GM21367 (cell line): ENCODE measurements around the gene DPY30.
A peak's percentile ranks its signal among the peaks of the same experiment; 100 is the strongest.

ENCODE experiments used
- ATAC-seq: cut with Tn5 transposase; IDR thresholded peaks from one replicate; pipeline ENCODE4 v1.9.1; 2021; ENCODE audit not compliant: unreplicated experiment

Gene DPY30

GRCh38 chr2:32010280-32010669 lies 29.3 kb downstream of the DPY30 start:
- ATAC-seq = peak; percentile 42

DNA sequence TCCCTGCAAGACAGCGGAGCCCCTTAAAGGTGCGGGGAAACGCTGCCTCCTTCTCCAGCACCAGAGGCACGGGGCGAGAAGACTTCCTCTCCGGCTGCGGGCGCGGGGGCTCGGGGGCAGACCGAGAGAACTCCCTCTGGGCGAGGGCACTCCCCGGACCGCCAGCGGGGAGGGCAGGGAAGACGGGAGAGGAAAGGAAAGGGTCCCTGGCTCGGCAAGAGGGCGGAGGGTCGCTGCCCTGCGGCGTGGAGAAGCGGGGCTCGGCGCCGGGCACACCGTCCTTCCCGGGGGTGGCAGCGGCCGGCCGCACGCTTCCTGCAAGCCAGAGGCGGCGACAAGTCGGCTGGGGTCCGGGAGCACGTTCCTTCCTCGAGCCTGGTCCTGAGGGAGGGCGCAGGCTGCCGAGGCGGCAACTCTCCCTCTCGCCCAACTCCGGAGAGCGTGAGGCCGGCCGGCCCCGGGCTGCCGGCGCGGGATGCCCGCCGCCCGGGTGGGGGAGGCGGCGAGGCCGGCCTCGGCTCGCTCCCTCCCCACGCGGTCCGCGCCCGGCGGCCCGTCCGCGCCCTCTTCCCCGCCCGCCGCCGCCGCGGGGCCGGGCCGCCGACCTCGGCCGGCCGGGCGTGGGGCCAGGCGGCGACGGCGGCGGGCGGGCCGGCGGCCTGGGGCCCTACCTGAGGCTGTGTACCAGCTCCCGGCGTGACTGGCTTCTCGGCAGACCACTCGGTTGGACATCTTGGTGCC lies 29.9 kb downstream of the DPY30 start:
- peak; percentile 19 for ATAC-seq

DNA sequence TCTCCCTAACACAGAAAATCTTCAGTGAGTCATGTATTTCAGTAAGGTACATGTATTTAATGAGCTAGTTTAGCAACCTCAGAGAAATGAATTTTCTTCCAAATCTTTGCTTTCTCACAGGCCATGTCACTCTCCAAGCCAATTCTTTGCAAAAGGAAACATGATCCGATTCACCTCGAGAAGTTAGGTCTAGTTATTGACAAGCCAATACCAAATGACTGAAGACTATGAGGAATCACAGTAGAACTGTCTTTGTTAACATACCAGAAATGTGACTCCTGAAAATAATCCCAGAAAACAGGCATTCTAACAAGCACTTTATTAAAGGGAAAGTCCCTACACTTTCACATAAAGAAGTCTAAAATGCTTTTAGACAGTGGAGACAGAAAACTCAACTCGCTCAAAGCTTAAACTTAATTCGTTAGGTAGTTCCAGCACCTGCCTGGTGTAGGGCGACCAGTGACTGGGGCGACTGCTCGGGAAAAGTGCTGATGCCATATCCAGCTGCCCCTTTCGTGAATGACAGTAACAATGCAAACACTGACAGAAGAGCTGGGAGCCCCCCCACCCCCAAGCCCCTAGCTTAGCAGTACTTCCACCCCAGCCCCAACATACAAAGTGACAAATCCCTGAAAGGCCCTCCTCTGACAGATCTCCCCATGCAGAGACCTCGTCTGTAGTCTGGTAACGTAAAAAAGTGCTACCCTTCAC lies 30.6 kb downstream of the DPY30 start:
- ATAC-seq = no peak

DNA sequence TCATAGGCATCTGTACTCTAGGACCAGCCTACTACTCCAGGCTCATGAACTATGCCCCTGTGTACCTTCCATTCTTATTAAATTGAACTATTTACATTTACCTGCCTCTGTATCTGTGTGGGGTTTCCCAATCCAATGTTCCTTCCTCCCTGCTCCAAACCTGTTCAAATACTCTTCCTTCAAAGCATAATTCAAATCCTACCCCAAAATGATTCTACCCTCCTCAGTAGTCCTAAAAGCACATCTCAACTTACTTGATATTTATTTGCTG lies 32.5 kb downstream of the DPY30 start:
- ATAC-seq = no peak

- no peak for ATAC-seq
Observed at GRCh38 chr2:32005371-32005976, 34.1 kb downstream of the DPY30 start.

DNA sequence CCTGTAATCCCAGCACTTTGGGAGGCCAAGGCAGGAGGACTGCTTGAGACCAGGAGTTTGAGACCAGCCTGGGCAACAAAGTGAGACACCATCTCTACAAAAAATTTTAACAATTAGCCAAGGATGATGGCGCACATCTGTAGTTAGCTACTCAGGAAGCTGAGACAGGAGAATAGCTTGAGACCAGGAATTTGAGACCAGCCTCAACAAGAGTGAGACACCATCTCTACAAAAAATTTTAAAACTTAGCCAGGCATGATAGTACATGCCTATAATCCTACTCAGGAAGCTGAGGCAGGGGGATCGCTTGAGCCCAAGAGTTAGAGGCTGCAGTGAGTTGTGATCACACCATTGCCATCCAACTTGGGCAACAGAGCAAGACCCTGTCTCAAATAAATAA lies 35.8 kb downstream of the DPY30 start:
- no peak for ATAC-seq

GRCh38 chr2:32002406-32002805 lies 37.2 kb downstream of the DPY30 start:
- ATAC-seq = no peak

GRCh38 chr2:31999438-31999837 lies 40.2 kb downstream of the DPY30 start:
- no peak for ATAC-seq

- no peak for ATAC-seq
Observed at GRCh38 chr2:31998731-31999383, 40.7 kb downstream of the DPY30 start.

- ATAC-seq = no peak
Observed at GRCh38 chr2:31997653-31998052, 42.0 kb downstream of the DPY30 start.

- ATAC-seq = no peak
Observed at GRCh38 chr2:31996571-31997150, 42.9 kb downstream of the DPY30 start.

- ATAC-seq = no peak
Observed at GRCh38 chr2:31992934-31993333, 46.7 kb downstream of the DPY30 start.

GRCh38 chr2:31992025-31992579 lies 47.5 kb downstream of the DPY30 start:
- no peak for ATAC-seq

GRCh38 chr2:31989946-31990345 lies 49.7 kb downstream of the DPY30 start:
- ATAC-seq = no peak

GRCh38 chr2:31987454-31988220 lies 52.0 kb downstream of the DPY30 start:
- no peak for ATAC-seq

DNA sequence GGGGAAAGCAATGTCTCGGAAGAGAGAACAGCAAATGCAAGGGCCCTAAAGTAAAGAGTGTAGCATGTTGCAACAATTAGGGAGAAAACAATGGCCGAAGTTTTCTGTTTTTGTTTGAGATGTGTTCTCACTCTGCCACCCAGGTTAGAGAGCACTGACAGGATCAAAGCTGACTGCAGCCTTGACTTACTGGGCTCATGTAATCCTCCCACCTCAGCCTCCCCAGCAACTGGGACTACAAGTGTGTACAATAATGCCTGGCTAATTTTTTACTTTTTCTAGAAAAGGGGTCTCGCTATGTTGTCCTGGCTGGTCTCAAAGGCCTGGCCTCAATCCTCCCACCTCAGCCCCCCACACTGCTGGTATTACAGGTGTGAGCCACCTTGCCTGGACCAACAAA lies 52.7 kb downstream of the DPY30 start:
- no peak for ATAC-seq

GRCh38 chr2:31983762-31984467 lies 55.7 kb downstream of the DPY30 start:
- no peak for ATAC-seq

DNA sequence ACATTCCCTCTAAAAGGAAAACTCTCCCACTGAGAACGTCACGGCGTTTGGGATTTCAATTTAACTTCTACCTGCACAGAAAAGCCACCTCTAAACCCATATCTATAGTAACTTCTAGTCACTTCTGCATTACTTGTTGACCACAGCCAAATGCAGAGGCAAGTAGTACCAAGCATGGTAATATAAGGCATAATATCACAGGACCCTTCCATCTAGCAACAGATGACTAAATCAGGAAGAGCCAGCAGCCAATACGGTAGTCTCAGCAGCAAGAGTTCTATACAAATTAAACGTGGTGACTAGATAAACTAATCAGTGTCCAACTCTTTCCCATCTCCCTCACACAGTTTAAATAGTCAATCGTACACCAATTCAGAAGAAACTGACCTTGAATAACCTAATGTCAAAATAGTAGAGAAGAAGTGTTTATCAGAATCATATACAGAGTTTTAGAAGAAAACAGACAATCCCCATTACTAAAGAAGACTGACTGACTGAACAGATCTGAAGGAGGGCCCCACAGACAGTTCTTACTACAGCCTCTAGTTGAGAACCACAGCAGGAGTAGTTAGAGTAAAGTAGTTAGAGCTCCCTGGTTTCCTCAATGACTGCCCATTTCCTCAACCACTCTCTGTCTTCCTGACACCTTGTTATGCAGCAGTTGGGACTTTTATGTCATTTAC lies 58.8 kb downstream of the DPY30 start:
- peak; percentile 97 for ATAC-seq

- no peak for ATAC-seq
Observed at GRCh38 chr2:31979956-31980355, 59.6 kb downstream of the DPY30 start.
